ENCODE results near the gene KLHL42. TPM values are rescaled to one million over a fixed set of nuclear protein-coding genes. Genes with fewer than 3 reads are reported as not detected.

Gene KLHL42
- total and polyA plus RNA-seq, 9 of the 15 experiments (the other 6 are each of a cell fraction or from before 2014, with no cell fraction given) = 1.5 to 11.8 (median 9.6) TPM

DNA sequence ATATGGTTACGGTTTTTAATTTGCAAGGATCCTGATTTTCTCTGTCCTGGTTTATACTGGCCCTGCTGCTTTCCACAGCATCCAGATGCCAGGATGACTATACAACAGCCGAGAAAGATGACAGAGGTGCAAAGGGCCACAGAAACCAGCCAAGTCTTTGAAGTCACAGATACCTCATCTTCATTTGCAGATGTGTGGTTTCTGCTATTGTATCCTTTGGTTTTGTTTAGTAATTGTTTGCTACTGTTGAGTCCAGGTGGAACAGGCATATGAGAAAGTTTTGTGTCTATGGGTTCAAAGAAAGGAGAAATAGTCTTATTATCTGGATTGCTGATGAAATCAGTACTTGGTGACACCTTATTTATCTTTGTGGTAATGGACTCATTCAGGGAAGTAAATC lies 17.3 kb upstream of the KLHL42 start (continued):
- TF ChIP-seq SRSF7 (optimal IDR thresholded peaks at IDR 0.05; ENCODE audit: low read depth, low read length) (no peak), USF1 (CRISPR knock-in tag; IDR thresholded peaks at IDR 0.05) (no peak), CEBPB (tag; IDR thresholded peaks at IDR 0.05) (no peak)
- TF ChIP-seq, protein P1, sequence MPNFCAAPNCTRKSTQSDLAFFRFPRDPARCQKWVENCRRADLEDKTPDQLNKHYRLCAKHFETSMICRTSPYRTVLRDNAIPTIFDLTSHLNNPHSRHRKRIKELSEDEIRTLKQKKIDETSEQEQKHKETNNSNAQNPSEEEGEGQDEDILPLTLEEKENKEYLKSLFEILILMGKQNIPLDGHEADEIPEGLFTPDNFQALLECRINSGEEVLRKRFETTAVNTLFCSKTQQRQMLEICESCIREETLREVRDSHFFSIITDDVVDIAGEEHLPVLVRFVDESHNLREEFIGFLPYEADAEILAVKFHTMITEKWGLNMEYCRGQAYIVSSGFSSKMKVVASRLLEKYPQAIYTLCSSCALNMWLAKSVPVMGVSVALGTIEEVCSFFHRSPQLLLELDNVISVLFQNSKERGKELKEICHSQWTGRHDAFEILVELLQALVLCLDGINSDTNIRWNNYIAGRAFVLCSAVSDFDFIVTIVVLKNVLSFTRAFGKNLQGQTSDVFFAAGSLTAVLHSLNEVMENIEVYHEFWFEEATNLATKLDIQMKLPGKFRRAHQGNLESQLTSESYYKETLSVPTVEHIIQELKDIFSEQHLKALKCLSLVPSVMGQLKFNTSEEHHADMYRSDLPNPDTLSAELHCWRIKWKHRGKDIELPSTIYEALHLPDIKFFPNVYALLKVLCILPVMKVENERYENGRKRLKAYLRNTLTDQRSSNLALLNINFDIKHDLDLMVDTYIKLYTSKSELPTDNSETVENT (CRISPR knock-in tag; IDR thresholded peaks at IDR 0.05) = no peak
- TF ChIP-seq, protein P2, sequence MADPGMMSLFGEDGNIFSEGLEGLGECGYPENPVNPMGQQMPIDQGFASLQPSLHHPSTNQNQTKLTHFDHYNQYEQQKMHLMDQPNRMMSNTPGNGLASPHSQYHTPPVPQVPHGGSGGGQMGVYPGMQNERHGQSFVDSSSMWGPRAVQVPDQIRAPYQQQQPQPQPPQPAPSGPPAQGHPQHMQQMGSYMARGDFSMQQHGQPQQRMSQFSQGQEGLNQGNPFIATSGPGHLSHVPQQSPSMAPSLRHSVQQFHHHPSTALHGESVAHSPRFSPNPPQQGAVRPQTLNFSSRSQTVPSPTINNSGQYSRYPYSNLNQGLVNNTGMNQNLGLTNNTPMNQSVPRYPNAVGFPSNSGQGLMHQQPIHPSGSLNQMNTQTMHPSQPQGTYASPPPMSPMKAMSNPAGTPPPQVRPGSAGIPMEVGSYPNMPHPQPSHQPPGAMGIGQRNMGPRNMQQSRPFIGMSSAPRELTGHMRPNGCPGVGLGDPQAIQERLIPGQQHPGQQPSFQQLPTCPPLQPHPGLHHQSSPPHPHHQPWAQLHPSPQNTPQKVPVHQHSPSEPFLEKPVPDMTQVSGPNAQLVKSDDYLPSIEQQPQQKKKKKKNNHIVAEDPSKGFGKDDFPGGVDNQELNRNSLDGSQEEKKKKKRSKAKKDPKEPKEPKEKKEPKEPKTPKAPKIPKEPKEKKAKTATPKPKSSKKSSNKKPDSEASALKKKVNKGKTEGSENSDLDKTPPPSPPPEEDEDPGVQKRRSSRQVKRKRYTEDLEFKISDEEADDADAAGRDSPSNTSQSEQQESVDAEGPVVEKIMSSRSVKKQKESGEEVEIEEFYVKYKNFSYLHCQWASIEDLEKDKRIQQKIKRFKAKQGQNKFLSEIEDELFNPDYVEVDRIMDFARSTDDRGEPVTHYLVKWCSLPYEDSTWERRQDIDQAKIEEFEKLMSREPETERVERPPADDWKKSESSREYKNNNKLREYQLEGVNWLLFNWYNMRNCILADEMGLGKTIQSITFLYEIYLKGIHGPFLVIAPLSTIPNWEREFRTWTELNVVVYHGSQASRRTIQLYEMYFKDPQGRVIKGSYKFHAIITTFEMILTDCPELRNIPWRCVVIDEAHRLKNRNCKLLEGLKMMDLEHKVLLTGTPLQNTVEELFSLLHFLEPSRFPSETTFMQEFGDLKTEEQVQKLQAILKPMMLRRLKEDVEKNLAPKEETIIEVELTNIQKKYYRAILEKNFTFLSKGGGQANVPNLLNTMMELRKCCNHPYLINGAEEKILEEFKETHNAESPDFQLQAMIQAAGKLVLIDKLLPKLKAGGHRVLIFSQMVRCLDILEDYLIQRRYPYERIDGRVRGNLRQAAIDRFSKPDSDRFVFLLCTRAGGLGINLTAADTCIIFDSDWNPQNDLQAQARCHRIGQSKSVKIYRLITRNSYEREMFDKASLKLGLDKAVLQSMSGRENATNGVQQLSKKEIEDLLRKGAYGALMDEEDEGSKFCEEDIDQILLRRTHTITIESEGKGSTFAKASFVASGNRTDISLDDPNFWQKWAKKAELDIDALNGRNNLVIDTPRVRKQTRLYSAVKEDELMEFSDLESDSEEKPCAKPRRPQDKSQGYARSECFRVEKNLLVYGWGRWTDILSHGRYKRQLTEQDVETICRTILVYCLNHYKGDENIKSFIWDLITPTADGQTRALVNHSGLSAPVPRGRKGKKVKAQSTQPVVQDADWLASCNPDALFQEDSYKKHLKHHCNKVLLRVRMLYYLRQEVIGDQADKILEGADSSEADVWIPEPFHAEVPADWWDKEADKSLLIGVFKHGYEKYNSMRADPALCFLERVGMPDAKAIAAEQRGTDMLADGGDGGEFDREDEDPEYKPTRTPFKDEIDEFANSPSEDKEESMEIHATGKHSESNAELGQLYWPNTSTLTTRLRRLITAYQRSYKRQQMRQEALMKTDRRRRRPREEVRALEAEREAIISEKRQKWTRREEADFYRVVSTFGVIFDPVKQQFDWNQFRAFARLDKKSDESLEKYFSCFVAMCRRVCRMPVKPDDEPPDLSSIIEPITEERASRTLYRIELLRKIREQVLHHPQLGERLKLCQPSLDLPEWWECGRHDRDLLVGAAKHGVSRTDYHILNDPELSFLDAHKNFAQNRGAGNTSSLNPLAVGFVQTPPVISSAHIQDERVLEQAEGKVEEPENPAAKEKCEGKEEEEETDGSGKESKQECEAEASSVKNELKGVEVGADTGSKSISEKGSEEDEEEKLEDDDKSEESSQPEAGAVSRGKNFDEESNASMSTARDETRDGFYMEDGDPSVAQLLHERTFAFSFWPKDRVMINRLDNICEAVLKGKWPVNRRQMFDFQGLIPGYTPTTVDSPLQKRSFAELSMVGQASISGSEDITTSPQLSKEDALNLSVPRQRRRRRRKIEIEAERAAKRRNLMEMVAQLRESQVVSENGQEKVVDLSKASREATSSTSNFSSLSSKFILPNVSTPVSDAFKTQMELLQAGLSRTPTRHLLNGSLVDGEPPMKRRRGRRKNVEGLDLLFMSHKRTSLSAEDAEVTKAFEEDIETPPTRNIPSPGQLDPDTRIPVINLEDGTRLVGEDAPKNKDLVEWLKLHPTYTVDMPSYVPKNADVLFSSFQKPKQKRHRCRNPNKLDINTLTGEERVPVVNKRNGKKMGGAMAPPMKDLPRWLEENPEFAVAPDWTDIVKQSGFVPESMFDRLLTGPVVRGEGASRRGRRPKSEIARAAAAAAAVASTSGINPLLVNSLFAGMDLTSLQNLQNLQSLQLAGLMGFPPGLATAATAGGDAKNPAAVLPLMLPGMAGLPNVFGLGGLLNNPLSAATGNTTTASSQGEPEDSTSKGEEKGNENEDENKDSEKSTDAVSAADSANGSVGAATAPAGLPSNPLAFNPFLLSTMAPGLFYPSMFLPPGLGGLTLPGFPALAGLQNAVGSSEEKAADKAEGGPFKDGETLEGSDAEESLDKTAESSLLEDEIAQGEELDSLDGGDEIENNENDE (IDR thresholded peaks at IDR 0.05; ENCODE audit: low read depth, low read length) = no peak

Measured in K562 (cell line).